Body of pancreas (tissue), 4 donors: ENCODE data around the gene KIF1B. TPM values are rescaled to one million over a fixed set of nuclear protein-coding genes. Genes with fewer than 3 reads are reported as not detected.

Experiments
- ATAC-seq: fragments of 150-250 bp; one replicate; pipeline ENCODE4 v1.9.1; 2016
- DNase-seq, 4 donors: peaks; one replicate each; pipeline ENCODE4 v3.0.0-alpha.2; 2019
- H3K27ac ChIP-seq, 4 donors: fragments of 200-600 bp; sonication (generic); 1 replicate in 3 of 4; 2 replicates in 1 of 4; pipeline versions ENCODE4 v1.5.1 to v1.6.1; 2016 to 2019; ENCODE audit warnings: mild to moderate bottlenecking in 1 of 4, mixed read lengths in 1 of 4, moderate library complexity in 1 of 4
- H3K27me3 ChIP-seq, 2 donors: fragments of 200-600 bp; sonication (generic); one replicate each; pipeline ENCODE4 v1.6.0; 2016; ENCODE audit warnings: mild to moderate bottlenecking in 1 of 2
- H3K36me3 ChIP-seq, 2 donors: fragments of 200-600 bp; sonication (generic); replicated peaks in 1 of 2; 2 replicates each; pipeline ENCODE4 v1.5.1; 2016; ENCODE audit warnings: low read depth in 2 of 2; ENCODE audit not compliant: insufficient read depth in 1 of 2
- H3K4me1 ChIP-seq: fragments of 200-600 bp; sonication (generic); one replicate; pipeline ENCODE4 v1.6.0; 2016
- H3K4me3 ChIP-seq, 2 donors: fragments of 200-600 bp; sonication (generic); 1 replicate in 1 of 2; 2 replicates in 1 of 2; pipeline ENCODE4 v1.5.1; 2016 to 2019
- H3K9me3 ChIP-seq, 3 donors: fragments of 200-600 bp; sonication (generic); 1 replicate in 2 of 3; 2 replicates in 1 of 3; pipeline ENCODE4 v1.5.1; 2016
- CTCF ChIP-seq, 7 experiments: fragments of 450-650 bp in 4 of 7; fragments of 200-600 bp in 3 of 7; sonication (generic) in 3 of 7; IDR thresholded peaks; one replicate each; pipeline ENCODE4 v1.5.1; 2016 to 2019; ENCODE audit warnings: antibody characterized with exemption in 7 of 7
- POLR2A ChIP-seq, 3 donors: fragments of 450-650 bp; IDR thresholded peaks; one replicate each; pipeline ENCODE4 v1.6.1; 2016; ENCODE audit warnings: antibody characterized with exemption in 3 of 3, mild to moderate bottlenecking in 2 of 3
- WGBS, 2 donors: methylation state at CpG; one replicate each; pipeline ENCODE4 v1.1.5; 2017; 5-methylcytosine and 5-hydroxymethylcytosine counted together
- intact Hi-C: fragments of 100-400 bp; cut with DNase I; formaldehyde crosslinking; loops from one replicate; pipeline ENCODE4 v1.15.1; 2023
- total RNA-seq, 2 donors: library from RNA; depleted of rRNA; stranded (reverse); fragments of >200 nt; gene quantifications; one replicate each; pipeline ENCODE4 v1.1.0, GENCODE V29; 2016

KIF1B gene
- total RNA-seq, 2 donors from 2014 or later, result 39.2 to 46.8 TPM

GRCh38 chr1:10209590-10209904 is 823 bp upstream of the KIF1B start:
- peak overlapping the region; percentile 35 to 51 for H3K4me3 ChIP-seq
- WGBS, 2 donors, result 2 to 3% methylated on average over 8 of the region's 8 CpGs
- H3K36me3 ChIP-seq, result no peaks in the 10 kb centered on the region
- H3K27ac ChIP-seq, result peak overlapping the region; percentile 86 to 97 (median 94)
- DNase-seq, result no peak
- intact Hi-C loops, result no loop called here
- TF ChIP-seq POLR2A (IDR thresholded peaks at IDR 0.05) (no peak), CTCF (IDR thresholded peaks at IDR 0.05) (no peak)
- no peak for ATAC-seq
- no peaks in the 10 kb centered on the region for H3K9me3 ChIP-seq
- no peaks in the 10 kb centered on the region for H3K27me3 ChIP-seq
- H3K4me1 ChIP-seq, result peaks cover 22% of the 10 kb centered on the region

GRCh38 chr1:10210841-10211804 is 753 bp downstream of the KIF1B start:
- 0 to 2% methylated on average over 20 to 62 of the region's 69 CpGs for WGBS, 2 donors
- TF ChIP-seq POLR2A (IDR thresholded peaks at IDR 0.05) (peak in 2 of 3 donors; percentile 69 to 79), CTCF (IDR thresholded peaks at IDR 0.05) (no peak)
- peak overlapping the region; percentile 19 to 44 for H3K4me3 ChIP-seq
- H3K9me3 ChIP-seq, result no peaks in the 10 kb centered on the region
- ATAC-seq, result peak; percentile 70
- H3K27me3 ChIP-seq, result no peaks in the 10 kb centered on the region
- peaks cover 31% of the 10 kb centered on the region for H3K4me1 ChIP-seq
- H3K36me3 ChIP-seq, result no peaks in the 10 kb centered on the region
- peak; percentile 94 to 98 (median 98) for DNase-seq
- intact Hi-C loops, result no loop called here
- peak overlapping the region; percentile 86 to 97 (median 94) for H3K27ac ChIP-seq

- DNase-seq, result peak in 1 of 4 donors; percentile 11
Measured at GRCh38 chr1:10211805-10212410, 1.5 kb downstream of the KIF1B start.

GRCh38 chr1:10212476-10212875 is 2.1 kb downstream of the KIF1B start:
- Histone ChIP-seq H3K27ac (peak overlapping the region in 2 of 4 donors; percentile 93 to 95), H3K36me3 (no peaks in the 10 kb centered on the region), H3K27me3 (no peaks in the 10 kb centered on the region), H3K4me3 (no peak overlapping the region), H3K9me3 (no peaks in the 10 kb centered on the region), H3K4me1 (peaks cover 40% of the 10 kb centered on the region)
- intact Hi-C loops, result no loop called here
- TF ChIP-seq CTCF (IDR thresholded peaks at IDR 0.05) (no peak), POLR2A (IDR thresholded peaks at IDR 0.05) (no peak)
- DNase-seq, result no peak
- ATAC-seq, result no peak
- WGBS, 2 donors, result 88 to 100% methylated on average over 1 of the region's 1 CpG

More at GRCh38 chr1:10211805-10212410, 1.5 kb downstream of the KIF1B start:
- H3K27me3 ChIP-seq, result no peaks in the 10 kb centered on the region
- ATAC-seq, result no peak
- intact Hi-C loops, result no loop called here
- peaks cover 37% of the 10 kb centered on the region for H3K4me1 ChIP-seq
- H3K4me3 ChIP-seq, result no peak overlapping the region
- no peaks in the 10 kb centered on the region for H3K36me3 ChIP-seq
- peak overlapping the region; percentile 40 to 97 (median 94) for H3K27ac ChIP-seq
- TF ChIP-seq CTCF (IDR thresholded peaks at IDR 0.05) (no peak), POLR2A (IDR thresholded peaks at IDR 0.05) (no peak)
- H3K9me3 ChIP-seq, result no peaks in the 10 kb centered on the region
- WGBS, 2 donors, result 25 to 29% methylated on average over 11 of the region's 11 CpGs
